Mucosa of rectum (tissue), 2 donors: ENCODE data around the gene EVPLL.
"Not testable (repeated sequence)": the region's sequence is repeated elsewhere in the genome, so short reads cannot be mapped to it uniquely, and the experiment has no call there.

Experiments used
- H3K27ac ChIP-seq, 2 donors: one replicate each; pipeline ENCODE4 v1.7.0; 2013; ENCODE audit warnings: inconsistent platforms in 2 of 2, low read depth in 2 of 2, low read length in 2 of 2
- H3K27me3 ChIP-seq, 2 donors: one replicate each; pipeline ENCODE4 v1.7.0; 2013; ENCODE audit warnings: low read length in 2 of 2; ENCODE audit not compliant: control insufficient read depth in 2 of 2, insufficient read depth in 2 of 2
- H3K36me3 ChIP-seq, 2 donors: one replicate each; pipeline ENCODE4 v1.7.0; 2013; ENCODE audit warnings: low read length in 2 of 2; ENCODE audit not compliant: control insufficient read depth in 2 of 2, insufficient read depth in 2 of 2
- H3K4me1 ChIP-seq, 2 donors: one replicate each; pipeline ENCODE4 v1.7.0; 2013; ENCODE audit warnings: low read length in 2 of 2, mild to moderate bottlenecking in 1 of 2; ENCODE audit not compliant: control insufficient read depth in 2 of 2, insufficient read depth in 2 of 2
- H3K4me3 ChIP-seq, 2 donors: one replicate each; pipeline ENCODE4 v1.7.0; 2013; ENCODE audit warnings: low read length in 2 of 2
- H3K9ac ChIP-seq, 2 donors: one replicate each; pipeline ENCODE4 v1.7.0; 2013; ENCODE audit warnings: low read length in 2 of 2, low read depth in 1 of 2, mild to moderate bottlenecking in 1 of 2
- H3K9me3 ChIP-seq, 2 donors: one replicate each; pipeline ENCODE4 v1.7.0; 2013; ENCODE audit warnings: low read length in 2 of 2; ENCODE audit not compliant: control insufficient read depth in 2 of 2
- donor health status: healthy.
- donor health status: Normal muscosa, but diverticular disease.

The EVPLL gene

DNA sequence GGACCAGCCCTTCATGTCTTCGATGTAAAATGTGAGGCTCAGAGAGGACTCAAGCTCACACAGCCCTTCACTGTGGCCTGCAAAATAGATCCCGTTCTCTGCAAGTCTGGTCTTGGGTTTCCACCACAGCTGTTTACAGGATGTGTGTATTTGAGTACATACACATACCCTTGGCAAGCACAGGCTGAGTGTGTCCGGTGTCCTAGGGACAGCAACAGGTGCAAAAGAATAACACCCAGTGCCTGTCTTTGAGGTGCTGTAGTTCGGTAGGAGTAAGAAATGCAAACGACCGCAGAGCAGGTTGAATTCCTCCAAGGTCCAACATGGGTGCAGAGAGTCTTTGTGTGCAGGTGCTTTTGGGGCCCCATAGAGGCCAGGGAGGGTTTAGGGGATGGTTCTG lies 44.9 kb downstream of the EVPLL start:
- H3K9me3 ChIP-seq, H3K9ac ChIP-seq, H3K27ac ChIP-seq, H3K27me3 ChIP-seq, H3K36me3 ChIP-seq, H3K4me1 ChIP-seq, H3K4me3 ChIP-seq: not testable (repeated sequence)

DNA sequence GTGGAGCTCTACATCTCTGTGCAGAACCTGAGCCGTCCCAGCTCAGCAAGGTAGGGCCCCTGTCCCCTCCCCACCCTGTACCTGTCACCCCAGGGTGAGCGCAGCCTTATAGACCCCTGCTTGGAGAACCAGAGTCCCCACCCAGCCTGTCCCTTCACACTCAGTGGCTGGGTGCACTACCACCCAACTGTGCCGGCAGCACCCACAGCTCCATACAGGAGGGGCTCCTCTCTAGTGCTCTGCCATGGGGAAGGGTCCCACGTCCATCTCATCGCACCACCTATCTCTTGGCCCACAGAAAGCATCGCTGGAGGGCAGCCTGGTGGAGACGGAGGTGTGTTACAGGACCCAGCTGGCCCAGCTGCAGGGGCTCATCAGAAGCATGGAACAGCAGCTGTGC lies 45.4 kb downstream of the EVPLL start:
- H3K9me3 ChIP-seq, H3K9ac ChIP-seq, H3K4me1 ChIP-seq, H3K27me3 ChIP-seq, H3K4me3 ChIP-seq, H3K36me3 ChIP-seq, H3K27ac ChIP-seq: not testable (repeated sequence)

DNA sequence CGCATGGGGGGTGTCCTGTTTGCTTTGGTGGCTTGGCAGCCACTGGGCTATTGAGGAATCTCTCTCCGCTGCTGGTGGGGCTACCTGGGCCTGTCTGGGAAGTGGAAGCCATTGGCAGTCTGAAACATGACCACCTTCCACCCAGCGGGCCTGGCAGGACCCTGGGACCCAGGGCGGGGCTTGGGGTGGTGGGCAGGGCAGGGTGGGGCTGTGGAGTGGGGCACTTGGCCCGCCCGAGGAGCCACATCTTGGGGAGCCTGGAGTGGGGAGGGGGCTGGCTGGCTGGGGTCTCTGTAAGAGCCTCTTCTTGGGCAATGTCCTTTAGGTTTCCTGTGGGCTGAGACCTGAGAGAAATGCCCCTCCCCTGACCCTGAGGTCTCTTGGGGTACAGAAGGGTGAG lies 48.0 kb downstream of the EVPLL start:
- not testable (repeated sequence) for H3K4me1 ChIP-seq, H3K27me3 ChIP-seq, H3K4me3 ChIP-seq, H3K9me3 ChIP-seq, H3K36me3 ChIP-seq, H3K27ac ChIP-seq, H3K9ac ChIP-seq

DNA sequence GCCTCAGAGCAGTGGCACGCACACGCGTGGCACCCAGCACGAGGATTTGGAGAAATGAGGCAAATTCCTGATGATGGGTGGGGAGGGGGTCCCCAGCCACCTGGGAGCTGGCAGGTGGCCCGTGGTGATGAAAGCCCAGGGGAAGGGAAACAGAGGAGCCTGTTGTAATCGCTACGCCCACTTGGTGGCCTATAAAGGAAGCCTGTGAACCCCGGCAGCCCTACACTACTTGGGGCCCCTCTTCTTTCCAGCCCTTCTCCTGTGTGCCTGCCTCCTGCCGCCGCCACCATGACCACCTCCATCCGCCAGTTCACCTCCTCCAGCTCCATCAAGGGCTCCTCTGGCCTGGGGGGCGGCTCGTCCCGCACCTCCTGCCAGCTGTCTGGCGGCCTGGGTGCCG lies 49.1 kb downstream of the EVPLL start:
- H3K27me3 ChIP-seq, H3K4me3 ChIP-seq: not testable (repeated sequence)

DNA sequence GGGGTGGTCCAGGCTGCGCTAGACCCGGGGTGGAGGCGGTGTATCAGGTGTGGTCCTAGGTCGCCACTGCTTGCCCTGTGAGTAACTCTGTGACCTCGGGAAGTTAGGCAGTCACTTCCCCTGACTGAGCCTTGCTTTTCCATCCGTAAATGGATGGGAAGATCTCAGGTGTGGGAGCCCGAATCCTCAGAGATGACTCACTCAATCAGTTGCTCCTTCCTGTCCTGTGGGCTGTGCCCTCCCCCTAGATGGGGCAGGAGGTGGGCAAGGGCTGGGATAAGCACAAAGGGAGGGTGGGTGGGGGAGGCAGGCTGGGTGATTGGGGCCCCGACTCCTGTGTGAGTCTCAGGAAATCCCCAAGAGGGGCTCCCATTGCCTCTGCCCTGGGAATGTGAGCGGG lies 54.6 kb downstream of the EVPLL start:
- not testable (repeated sequence) for H3K4me3 ChIP-seq, H3K4me1 ChIP-seq, H3K27ac ChIP-seq, H3K36me3 ChIP-seq, H3K9me3 ChIP-seq, H3K9ac ChIP-seq, H3K27me3 ChIP-seq

More for the DNA sequence above, 49.1 kb downstream of the EVPLL start:
- not testable (repeated sequence) for H3K9ac ChIP-seq, H3K36me3 ChIP-seq, H3K27ac ChIP-seq, H3K4me1 ChIP-seq, H3K9me3 ChIP-seq
